Measurements from ENCODE around the gene MCCD1.

MCCD1 gene

DNA sequence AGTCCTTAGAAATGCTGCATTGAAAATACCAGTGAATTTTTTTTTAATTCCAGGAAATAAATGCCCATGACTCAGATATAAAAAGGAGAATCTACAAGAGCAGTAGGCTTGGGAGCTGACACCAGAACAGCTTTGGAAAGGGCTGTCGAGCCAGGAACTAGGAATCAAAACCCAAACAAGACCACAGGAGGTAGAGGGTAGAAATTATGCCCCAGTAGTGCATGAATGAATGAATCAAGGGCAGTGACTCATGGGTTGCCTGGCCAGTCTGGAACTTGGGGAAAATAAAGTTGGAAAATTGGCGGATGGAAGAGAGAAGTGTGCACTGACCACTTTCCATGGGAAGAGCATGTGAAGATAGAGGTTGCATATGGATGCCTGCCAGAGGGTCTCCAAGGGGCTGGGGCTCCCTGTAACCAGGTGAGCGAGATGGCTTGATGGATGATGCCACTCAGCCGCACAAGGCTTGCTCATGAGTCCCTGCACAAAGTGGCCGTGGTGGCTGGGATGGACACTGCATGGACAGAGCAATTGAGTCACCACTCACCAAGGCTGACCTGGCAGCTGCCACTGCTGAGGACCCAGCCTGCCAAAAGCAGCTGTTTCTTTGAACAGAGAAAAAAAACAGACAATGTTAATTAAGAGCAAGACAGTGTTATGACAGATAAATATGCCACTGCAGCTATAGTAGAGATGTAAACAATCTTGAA is 15.2 kb upstream of the MCCD1 start:
- DNase-seq: no peak

DNA sequence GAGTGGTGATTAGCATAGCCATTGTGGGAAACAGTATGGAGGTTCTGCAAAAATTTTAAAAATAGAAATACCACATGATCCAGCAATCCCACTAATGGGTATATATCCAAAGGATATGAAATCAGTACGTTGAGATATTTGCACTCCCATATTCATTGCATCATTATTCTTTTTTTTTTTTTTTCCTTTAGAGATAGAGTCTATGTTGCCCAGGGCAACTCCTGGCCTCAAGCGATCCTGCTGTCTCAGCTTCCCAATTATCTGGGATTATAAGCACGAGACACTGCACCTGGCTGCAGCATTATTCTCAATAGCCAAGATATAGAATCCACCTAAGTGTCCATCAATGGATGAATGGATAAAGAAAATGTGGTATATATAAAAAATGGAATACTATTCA is 6.9 kb upstream of the MCCD1 start:
- no peak for DNase-seq

DNA sequence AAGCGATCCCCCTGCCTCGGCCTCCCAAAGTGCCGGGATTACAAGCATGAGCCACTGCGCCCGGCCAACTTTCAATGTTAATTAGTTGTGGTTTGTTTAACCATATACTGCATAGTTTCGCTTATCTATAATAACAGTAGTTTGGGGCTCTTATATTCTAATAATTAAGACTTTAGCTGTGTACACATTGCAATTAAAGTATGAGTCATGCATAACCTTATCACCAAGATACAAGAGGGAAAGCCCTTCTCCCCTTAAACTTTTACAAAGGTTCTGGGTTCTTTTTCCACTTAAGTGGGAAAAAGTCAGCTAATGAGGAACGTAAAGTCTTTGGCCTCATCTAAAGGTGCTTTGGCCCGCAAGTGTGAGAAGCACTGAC is 3.2 kb upstream of the MCCD1 start:
- DNase-seq: no peak

DNA sequence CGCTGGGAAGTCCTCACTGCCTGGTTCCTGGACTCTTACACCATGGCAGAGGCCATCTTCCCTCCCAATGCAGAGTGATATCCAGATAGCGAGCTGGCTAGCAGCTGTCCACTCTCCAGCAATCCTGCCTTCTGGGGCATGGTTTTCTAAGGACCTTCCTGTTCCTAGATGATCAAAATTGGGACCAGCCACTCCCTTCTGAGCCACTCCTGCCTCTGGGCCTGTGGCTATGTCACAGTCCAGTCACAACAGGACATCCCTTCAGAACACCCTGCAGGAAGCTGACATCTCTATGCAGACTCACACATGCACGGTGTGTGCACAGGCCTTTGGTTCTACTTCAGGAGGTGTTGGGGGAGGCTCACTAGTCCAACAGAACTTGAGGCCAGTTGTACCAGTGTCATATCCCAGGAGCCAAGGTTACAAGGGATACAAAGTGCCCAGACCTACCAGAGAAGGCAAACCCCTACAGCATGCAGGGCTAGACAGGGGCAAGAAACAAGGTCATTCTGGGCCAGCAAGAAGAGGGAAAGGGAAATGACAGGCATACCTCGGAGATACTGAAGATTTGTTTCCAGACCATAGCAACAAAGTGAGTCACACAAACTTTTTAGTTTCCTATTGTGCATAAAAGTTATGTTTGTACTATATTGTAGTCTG is 2.7 kb upstream of the MCCD1 start:
- no peak for DNase-seq

DNA sequence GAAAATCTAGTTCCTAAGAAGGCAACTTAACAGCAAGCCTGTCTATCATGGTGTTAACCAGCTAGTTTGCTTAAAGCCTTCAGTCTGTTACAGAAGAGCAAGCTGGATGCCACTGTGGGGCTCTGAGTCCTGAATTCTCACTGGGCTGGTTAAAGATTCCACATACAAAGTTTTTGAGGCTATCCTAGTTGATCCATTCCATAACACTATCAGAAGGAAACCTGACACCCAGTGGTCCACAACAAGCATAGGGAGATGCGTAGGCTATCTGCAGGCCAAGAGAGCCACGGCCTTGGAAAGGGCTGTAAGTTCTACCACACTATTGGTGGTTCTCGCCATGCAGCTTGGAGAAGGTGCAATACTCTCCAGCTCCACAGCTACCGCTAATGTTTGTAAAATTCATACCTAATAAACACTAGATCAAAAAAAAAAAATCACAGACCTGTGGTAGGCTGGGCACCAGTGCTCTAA is 420 bp upstream of the MCCD1 start:
- DNase-seq: no peak

- DNase-seq: no peak
Measured at GRCh38 chr6:31529329-31530150, 778 bp downstream of the MCCD1 start.

GRCh38 chr6:31530659-31531058 is 1.9 kb downstream of the MCCD1 start:
- no peak for DNase-seq

GRCh38 chr6:31531162-31531561 is 2.4 kb downstream of the MCCD1 start:
- DNase-seq: no peak

DNA sequence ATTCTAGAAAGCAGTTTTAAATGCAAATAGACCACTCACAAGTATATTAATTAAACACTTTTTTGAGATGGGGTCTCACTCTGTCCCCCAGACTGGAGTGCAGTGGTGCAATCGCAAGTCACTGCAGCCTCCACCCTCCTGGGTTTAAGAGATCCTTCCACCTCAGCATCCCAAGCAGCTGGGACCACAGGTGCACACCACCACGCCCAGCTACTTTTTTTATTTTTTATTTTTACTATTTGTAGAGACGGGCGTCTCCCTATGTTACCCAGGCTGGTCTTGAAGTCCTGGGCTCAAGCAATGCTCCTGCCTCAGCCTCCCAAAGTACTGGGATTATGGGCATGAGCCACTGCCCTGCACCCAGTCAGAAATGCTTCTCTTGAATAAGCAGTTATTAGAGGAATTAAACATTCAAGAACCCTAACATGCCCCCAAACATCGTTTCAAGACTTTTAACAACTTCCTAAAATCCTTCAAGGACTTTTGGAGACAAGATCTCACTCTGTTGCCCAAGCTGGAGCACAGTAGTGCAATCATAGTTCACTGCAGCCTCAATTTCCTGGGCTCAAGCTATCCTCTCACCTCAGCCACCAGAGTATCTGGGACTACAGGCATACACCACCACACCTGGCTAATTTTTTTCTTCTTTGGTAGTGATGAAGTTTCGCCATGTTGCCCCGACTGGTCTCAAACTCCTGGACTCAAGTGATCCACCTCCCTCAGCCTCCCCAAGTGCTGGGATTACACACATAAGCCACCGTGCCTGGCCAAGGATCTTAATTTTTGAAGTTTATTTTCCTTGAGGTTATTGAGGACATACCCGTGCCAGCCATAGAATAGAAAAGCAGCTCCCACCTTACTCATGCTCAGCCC is 3.2 kb downstream of the MCCD1 start:
- DNase-seq: no peak

GRCh38 chr6:31532644-31533454 is 4.1 kb downstream of the MCCD1 start:
- DNase-seq: no peak

DNA sequence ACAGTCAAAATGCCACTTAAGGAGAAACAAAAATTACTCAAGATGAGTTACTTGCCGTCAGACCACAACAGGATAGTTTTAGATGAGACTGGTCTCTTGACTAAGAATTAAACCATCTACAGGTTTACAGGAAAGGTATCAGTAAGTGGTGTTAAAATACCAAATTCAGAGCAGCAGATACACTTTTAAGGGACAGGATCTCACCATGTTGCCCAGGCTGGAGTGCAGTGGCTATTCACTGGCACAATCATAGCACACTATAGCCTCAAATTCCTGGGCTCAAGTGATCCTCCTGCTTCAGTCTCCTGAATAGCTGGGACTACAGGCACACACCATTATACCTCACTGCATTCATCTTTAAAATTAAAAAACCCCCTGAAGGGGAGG is 4.7 kb downstream of the MCCD1 start:
- no peak for DNase-seq

DNA sequence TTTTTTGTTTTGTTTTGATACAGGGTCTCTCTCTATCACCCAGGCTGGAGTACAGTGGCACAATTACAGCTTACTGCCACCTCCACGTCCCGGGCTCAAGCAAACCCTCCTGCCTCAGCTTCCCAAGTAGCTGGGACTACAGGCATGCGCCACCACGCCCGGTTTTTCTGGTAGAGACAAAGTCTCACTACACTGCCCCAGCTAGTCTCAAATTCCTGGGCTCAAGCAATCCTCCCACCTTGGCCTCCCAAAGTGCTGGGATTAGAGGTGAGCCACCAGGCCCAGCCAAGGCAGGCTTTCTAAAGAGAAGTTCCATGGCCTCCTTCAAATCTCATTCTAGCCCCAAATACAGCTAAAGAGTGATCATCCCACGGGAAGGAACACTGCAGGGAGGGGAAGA is 5.2 kb downstream of the MCCD1 start:
- DNase-seq: no peak

- DNase-seq: no peak
Measured at GRCh38 chr6:31534521-31535040, 5.8 kb downstream of the MCCD1 start.

DNA sequence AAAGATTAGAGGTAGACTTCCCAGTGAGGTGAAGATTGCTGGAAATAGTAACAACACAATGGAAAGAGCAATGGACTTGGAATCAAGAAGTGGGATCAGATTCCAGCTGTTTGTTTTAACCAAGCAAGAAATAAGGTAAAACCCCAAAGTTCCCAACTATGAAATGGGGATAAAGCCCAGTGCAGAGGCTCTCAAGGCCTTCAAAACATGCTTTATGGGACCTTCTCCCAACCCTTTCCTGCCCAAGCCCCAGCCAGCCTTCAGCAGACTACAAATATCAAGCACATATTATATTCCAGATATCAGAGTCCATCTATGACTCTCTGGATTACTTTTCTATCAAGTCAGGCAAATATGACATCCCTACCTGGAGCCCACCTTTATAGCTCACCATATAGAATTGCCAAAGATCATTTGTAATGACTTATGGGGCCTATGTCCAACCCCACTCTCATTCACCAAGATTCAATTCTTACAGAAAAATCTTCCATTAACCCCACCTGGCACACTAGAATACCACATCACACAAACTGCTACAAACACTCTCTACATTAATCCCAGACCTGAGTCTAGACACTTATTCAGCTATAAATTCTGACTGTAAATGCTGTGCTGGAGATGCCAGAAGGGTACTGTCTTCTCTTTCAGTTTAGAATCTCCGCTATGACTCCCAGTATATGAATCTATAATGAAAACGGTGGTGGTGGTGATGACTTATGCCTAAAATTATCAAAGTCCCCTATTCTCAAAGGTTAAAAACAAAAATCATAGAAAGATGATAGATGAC is 7.0 kb downstream of the MCCD1 start:
- no peak for DNase-seq

GRCh38 chr6:31538805-31539400 is 10.1 kb downstream of the MCCD1 start:
- DNase-seq: peak; percentile 42

DNA sequence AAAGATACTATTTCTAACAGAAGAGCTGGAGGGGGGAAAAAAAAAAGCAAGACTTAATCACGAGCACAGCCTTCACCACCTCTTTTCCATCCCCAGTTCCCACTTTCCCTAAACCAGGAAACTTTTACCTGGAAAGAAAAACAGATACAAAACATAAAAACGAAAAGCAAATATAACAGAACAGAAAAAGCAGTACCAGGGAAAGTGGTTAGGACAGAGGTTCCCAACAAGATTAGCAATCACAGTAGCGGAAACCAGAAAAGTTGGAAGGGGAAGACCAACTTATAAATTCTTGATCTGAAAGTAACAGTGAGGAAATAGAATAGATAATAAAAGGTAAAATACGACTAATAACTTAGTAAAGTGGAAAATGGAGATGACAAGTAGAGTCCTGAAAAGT is 11.9 kb downstream of the MCCD1 start:
- DNase-seq: no peak

DNA sequence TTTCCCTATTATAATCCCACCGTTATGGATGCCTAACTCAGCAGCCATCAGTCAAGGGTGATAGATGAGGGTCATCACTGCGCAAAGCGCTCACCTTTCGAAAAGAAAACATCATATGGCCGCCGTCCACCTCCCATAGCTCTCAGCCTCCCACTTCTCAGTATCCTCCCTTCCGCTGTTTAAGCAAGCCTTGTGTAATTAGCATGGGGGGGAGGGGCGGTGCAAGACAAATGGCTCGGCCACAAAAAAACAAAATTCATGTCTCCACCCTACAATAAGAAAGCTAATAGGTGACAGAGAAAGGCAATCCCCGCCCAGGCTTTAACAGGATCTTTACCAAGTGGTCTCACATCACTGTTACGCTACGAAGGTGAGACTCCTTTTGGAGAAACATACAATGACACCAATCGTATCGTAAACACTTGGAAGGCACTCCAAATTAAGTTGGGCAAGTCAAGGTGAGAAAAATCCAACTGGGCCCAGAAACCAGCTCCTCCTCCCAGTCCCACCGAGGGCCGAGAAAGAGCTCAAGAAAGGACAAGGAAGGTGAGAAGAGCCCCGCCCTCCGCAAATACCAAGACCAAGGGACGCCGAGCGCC is 12.4 kb downstream of the MCCD1 start:
- peak; percentile 84 for DNase-seq

GRCh38 chr6:31541658-31542521 is 13.1 kb downstream of the MCCD1 start, which contains the start of gene DDX39B:
Gene DDX39B, minus strand, starts transcription at chr6:31542003. Its CDS starts 1,471 bp downstream, at chr6:31540532.
- peak; percentile 95 for DNase-seq

DNA sequence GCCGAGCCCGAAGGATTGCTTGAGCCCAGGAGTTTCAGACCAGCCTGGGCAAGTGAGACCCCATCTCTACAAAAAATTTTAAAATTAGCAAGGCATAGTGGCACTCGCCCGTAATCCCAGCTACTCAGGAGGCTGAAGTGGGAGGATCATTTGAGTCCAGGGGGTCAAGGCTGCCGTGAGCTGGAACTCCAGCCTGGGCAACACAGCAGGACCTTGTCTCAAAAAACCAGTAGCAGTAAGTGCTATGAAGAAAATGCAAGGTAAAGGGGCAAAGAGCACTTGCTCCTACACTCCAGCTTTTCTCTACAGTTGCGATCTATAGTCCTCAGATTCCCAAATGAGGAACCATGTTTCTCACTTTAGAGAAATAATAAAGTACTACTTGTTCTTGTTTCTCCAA is 14.9 kb downstream of the MCCD1 start:
- no peak for DNase-seq

Measured in CD4-positive, alpha-beta T cell treated with Interleukin-12 subunit alpha and Interleukin-12 subunit beta, for 1 hour (primary cell).